Transverse colon (tissue), 4 donors: ENCODE results near the gene APBB2.

Experiments used
- POLR2A ChIP-seq: fragments of 450-650 bp; IDR thresholded peaks from one replicate; pipeline ENCODE4 v1.6.1; 2016; ENCODE audit warnings: antibody characterized with exemption, mild to moderate bottlenecking, moderate library complexity
- POLR2AphosphoS5 ChIP-seq, 3 donors: sonication (generic); formaldehyde crosslinking; IDR thresholded peaks; one replicate each; pipeline ENCODE4 v1.6.1; 2016; ENCODE audit warnings: antibody characterized with exemption in 3 of 3
- TF ChIP-seq, protein P1 (sequence below), 5 experiments: fragments of 200-600 bp in 3 of 5; fragments of 450-650 bp in 2 of 5; sonication (generic) in 3 of 5; IDR thresholded peaks; 1 replicate in 2 of 5; 2 replicates in 3 of 5; pipeline ENCODE4 v1.5.1; 2016 to 2017; ENCODE audit warnings: antibody characterized with exemption in 5 of 5, inconsistent platforms in 3 of 5, mild to moderate bottlenecking in 2 of 5, moderate library complexity in 1 of 5

DNA sequence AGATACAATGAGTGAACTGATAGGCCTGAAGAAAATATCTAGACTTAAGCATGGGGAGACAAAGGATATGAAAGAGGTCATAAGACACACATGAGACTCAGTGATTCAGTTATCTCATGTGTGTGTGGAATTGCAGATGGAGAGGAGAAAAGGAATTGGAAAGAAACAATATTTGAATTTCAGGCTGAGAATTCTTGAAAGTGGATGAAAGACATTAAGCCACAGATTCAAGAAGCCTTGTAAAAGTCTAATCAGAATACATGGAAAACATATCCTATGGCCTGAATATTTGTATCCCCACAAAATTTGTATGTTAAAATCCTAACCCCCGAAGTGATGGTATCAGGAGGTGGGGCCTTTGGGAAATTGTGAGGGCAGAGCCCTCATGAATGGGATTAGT lies 436.3 kb downstream of the APBB2 start:
- TF ChIP-seq, protein P1, sequence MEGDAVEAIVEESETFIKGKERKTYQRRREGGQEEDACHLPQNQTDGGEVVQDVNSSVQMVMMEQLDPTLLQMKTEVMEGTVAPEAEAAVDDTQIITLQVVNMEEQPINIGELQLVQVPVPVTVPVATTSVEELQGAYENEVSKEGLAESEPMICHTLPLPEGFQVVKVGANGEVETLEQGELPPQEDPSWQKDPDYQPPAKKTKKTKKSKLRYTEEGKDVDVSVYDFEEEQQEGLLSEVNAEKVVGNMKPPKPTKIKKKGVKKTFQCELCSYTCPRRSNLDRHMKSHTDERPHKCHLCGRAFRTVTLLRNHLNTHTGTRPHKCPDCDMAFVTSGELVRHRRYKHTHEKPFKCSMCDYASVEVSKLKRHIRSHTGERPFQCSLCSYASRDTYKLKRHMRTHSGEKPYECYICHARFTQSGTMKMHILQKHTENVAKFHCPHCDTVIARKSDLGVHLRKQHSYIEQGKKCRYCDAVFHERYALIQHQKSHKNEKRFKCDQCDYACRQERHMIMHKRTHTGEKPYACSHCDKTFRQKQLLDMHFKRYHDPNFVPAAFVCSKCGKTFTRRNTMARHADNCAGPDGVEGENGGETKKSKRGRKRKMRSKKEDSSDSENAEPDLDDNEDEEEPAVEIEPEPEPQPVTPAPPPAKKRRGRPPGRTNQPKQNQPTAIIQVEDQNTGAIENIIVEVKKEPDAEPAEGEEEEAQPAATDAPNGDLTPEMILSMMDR (IDR thresholded peaks at IDR 0.05), result no peak
- TF ChIP-seq POLR2AphosphoS5 (IDR thresholded peaks at IDR 0.05) (no peak), POLR2A (no peak)
